Measurements from ENCODE around the gene PC.
"Not testable (repeated sequence)": the region's sequence is repeated elsewhere in the genome, so short reads cannot be mapped to it uniquely, and the experiment has no call there.

Gene PC

GRCh38 chr11:66840317-66841091 lies 117.7 kb downstream of the PC start:
- no peak for DNase-seq

GRCh38 chr11:66835768-66836405 lies 122.3 kb downstream of the PC start:
- no peak for DNase-seq

GRCh38 chr11:66834943-66835342 lies 123.2 kb downstream of the PC start:
- no peak for DNase-seq

GRCh38 chr11:66834539-66834845 lies 123.7 kb downstream of the PC start:
- DNase-seq, result no peak

- not testable (repeated sequence) for DNase-seq
Observed at GRCh38 chr11:66824573-66824972, 133.6 kb downstream of the PC start.

- DNase-seq, result no peak
Observed at GRCh38 chr11:66823700-66824099, 134.5 kb downstream of the PC start.

GRCh38 chr11:66820901-66821300 lies 137.3 kb downstream of the PC start:
- DNase-seq, result no peak

- DNase-seq, result no peak
Observed at GRCh38 chr11:66820381-66820780, 137.8 kb downstream of the PC start.

GRCh38 chr11:66818231-66818955 lies 139.8 kb downstream of the PC start:
- no peak for DNase-seq

GRCh38 chr11:66815646-66816045 lies 142.5 kb downstream of the PC start:
- DNase-seq, result no peak

GRCh38 chr11:66814678-66815077 lies 143.5 kb downstream of the PC start:
- no peak for DNase-seq

- no peak for DNase-seq
Observed at GRCh38 chr11:66810576-66811185, 147.5 kb downstream of the PC start.

- DNase-seq, result no peak
Observed at GRCh38 chr11:66809592-66809991, 148.6 kb downstream of the PC start.

- no peak for DNase-seq
Observed at GRCh38 chr11:66800720-66801428, 157.3 kb downstream of the PC start.

- not testable (repeated sequence) for DNase-seq
Observed at GRCh38 chr11:66799815-66800214, 158.4 kb downstream of the PC start.
